NCI-H2081 (cell line): Measurements from ENCODE around the gene SIK3.

Experiments used
- DNase-seq, 2 experiments: peaks; one replicate each; lab custom pipeline; 2025; lab: John Stamatoyannopoulos, UW

Gene SIK3

GRCh38 chr11:117009905-117010605, 88.2 kb downstream of the SIK3 start:
- no peak for DNase-seq

GRCh38 chr11:117005758-117006157, 92.5 kb downstream of the SIK3 start:
- no peak for DNase-seq

DNA sequence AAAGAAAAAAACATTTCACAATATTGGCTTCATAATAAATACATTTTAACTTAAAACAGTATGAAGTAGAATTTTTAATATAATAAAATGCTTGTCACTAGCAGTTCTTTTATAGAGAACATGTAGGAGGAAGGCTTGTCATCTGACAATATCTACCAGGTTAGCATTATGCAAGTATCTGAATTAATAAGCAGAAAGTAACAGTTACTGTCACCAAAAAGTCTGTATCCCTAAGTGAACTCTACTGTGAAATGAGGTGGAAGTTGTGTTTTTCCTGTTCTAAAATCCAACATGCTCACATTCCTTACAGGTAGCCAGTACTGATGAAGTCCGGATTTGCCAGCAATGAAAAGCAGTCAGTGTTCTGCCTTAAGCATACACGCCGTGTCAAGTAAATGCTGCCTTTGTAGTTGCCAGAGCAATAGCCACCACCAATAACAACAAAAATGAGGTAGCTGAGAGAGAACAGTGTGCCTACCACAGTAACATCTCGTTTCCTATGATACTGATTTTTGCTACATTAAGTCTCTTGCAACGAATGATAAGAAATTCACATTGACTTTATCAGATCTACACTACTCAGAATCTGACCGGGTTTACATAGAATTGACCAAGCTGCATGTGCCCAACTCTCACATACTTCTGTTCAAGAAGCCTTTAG, 95.5 kb downstream of the SIK3 start:
- no peak for DNase-seq

GRCh38 chr11:117000014-117000737, 98.1 kb downstream of the SIK3 start:
- no peak for DNase-seq

DNA sequence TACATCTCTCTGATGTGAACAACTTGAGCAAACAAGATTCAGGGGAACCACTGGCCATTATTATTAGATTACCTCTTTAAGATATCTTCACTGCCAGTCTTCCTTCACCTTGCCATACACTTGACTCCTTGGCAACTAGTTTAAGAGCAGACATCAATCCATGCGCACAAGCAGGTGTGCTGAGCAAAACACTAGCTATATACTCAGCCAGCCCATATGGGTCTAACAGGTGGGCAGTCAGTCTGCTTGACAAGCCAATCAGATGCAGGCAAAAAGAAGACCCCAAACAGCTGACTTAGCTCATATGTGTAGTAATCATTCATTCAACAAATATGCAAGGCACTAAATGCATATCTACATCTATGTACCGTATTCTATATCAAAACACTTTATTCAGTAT, 101.2 kb downstream of the SIK3 start:
- no peak for DNase-seq

- no peak for DNase-seq
These were observed 104.0 kb downstream of the SIK3 start for GRCh38 chr11:116994195-116994594.

- DNase-seq = peak; percentile 21 to 29
These were observed 104.6 kb downstream of the SIK3 start for GRCh38 chr11:116993599-116993998.

DNA sequence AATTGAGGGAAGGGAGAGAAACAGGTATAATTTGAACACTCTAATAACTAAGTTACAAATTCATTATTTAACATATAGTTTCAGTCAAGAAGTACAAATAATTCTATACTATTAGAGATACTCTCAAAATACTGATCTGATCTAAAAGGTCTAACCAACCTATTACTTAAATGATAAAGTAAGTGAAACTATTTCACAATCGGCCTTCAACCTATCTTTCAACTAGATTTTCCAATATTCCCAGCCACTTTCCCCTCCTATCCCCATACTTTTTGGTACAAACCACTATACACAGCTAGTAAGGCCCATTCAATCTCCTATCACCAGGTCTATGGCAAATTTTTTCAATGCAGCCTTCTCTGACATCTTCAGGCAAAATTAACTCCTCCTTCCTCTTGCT, 106.7 kb downstream of the SIK3 start:
- DNase-seq = no peak

DNA sequence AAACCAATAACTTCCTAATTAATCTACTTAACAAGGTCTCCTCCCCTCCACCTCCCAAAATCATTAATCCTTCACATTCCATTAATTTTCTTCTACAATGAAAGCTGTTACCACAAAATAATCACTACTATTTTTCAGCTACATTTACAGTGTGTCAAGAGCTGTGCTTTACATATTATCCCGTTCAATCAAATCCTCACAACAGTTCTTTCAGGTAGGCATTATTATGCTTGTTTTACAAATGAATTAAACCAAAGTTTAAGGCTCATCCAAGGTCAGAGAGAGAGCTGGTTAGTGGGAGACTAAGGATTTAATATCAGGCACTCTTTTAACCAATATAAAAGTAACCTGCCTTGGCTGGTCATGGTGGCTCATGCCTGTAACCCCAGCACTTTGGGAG, 107.4 kb downstream of the SIK3 start:
- DNase-seq = no peak

DNA sequence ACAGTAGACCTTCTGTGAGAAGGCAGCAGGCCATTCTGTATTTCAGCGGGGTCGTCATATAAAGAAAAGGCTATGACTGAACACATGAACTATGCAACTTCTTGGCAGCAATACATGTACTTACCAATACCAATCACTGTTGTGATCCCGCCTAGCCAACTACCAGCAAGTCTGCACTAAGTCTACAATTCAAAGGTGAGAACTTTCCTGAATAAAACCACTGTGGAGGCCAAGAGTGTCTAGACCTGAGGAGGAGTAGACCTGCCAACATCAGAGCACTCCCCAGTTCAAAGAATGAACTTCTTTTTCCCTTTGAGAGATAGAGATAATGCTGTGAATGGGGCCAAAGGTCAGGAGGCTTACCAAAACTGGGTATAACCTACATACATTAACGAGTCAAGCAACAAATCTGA, 108.2 kb downstream of the SIK3 start:
- DNase-seq = no peak

DNA sequence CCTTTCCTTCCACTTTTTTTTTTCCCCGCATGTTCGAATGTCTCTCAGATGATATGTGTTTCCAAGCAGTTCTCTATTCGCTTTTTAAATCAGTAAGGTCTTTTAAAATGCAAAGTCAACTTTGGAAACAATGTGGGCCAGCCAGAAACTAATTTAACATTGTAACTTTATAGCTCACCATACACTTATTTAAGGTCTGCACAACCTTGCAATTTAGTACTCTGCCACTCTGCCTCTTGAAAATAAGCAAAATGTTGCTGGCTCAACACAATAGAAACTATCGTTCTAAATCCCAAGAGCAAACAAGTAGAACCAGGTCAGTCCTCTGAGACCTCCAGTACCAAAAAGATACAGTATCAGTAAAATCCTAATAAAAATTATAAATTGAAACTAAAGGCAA, 109.0 kb downstream of the SIK3 start:
- DNase-seq = no peak

GRCh38 chr11:116986521-116987105, 111.6 kb downstream of the SIK3 start:
- no peak for DNase-seq

GRCh38 chr11:116984589-116984988, 113.6 kb downstream of the SIK3 start:
- no peak for DNase-seq

DNA sequence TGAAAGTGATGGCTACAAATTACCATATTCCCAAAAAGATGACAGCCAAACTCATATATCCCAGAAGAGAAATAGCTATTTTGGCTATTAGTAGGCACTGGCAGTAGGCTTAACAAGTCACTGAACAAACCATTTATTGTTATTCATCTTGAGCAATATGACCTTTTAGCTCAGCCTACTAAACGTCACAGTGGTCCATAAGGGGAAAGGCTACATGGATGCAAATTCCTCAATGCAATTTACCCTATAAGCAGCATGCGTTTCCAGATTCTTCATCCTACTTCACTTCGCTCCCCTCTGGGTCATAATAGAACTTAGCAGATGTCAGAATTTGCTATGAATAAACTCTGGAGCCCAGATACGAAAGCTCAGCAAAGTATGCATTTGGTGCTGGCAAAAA, 114.0 kb downstream of the SIK3 start:
- no peak for DNase-seq

GRCh38 chr11:116981266-116981885, 116.9 kb downstream of the SIK3 start:
- DNase-seq = no peak

GRCh38 chr11:116980136-116980793, 118.0 kb downstream of the SIK3 start:
- no peak for DNase-seq

DNA sequence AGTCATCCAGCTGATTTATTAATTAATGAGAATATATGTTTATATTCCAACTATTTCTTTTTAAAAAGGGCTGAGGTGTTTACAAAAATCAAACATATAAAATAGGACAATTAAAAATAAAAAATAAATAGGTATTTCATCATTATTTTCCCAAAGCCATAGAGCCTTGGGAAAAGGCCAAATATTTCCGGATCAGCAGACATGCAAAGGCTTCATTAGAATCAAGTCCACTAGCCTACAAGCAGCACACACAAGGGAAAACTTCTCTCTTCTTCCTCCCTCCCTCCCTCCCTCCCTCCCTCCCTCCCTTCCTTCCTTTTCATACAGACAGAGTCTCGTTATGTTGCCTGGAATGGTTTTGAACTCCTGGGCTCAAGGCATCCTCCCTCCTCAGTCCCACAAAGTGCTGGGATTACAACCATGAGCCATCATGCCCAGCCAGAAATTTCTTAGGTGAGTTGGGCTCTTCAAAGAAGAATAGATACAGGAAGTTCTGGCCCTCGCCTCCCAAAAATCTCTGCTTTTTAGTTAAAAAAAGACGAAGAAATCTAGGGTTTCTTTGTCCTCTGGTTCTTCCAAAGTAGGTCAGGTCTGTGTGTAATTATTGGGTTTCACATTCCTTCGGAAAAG, 121.2 kb downstream of the SIK3 start:
- DNase-seq = no peak

GRCh38 chr11:116975661-116976060, 122.6 kb downstream of the SIK3 start:
- no peak for DNase-seq

- DNase-seq = no peak
These were observed 125.0 kb downstream of the SIK3 start for GRCh38 chr11:116973270-116973669.

DNA sequence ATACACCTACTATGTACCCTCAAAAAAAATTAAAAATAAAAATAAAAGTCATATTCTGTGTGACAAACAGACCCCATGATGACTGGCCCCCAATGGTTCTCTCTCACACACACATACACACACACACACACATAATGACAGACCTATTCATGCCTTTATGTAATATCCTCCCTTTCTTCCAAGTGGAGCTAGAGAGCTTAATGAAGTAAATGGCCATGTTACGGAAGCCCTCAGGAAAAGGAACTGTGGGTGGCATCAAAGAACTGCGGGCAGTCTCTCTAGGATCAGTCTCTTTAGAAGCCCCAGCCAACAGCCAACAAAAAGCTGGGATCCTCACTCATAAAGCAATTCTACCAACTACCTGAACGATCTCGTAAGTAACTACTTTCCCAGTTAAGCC, 125.5 kb downstream of the SIK3 start:
- no peak for DNase-seq
